ENCODE data around the gene GFOD1. TPM values are rescaled to one million over a fixed set of nuclear protein-coding genes. Genes with fewer than 3 reads are reported as not detected.

The GFOD1 gene
- polyA plus RNA-seq, 1 of the 3 experiments (the other 2 are of a cell fraction) = 1.6 TPM

- H3F3A ChIP-seq (replicated peaks; ENCODE audit: insufficient read depth) = no peaks in the 10 kb centered on the region
- ChIA-PET CTCF (interaction anchor here (1.4 to 1.7 kb wide), 2 partner anchors 11 to 31 kb away, joined by 3 to 4 read pairs; partner anchors contain the start of gene GFOD1), POLR2A (no interaction called here)
- H2AFZ ChIP-seq (ENCODE audit: low read depth) = no peak overlapping the region
- H3K9me3 ChIP-seq = no peaks in the 10 kb centered on the region
- H3K4me3 ChIP-seq (ENCODE audit: low read depth in 2 of 2, low read length in 1 of 2) = no peak overlapping the region
- no peak overlapping the region for H3K9ac ChIP-seq
- H3K36me3 ChIP-seq (replicated peaks in 1 of 2; ENCODE audit: control insufficient read depth in 1 of 2, insufficient read depth in 2 of 2, low read length in 1 of 2) = no peaks in the 10 kb centered on the region
- no peaks in the 10 kb centered on the region for H3K9me2 ChIP-seq
- H3K79me2 ChIP-seq (ENCODE audit: insufficient read depth) = no peaks in the 10 kb centered on the region
- no peaks in the 10 kb centered on the region for H3K27me3 ChIP-seq (ENCODE audit: insufficient read depth)
- H3K4me1 ChIP-seq (ENCODE audit: control insufficient read depth in 1 of 2, insufficient read depth in 2 of 2, low read depth in 1 of 2, low read length in 1 of 2) = peaks cover 11 to 22% of the 10 kb centered on the region in 2 experiments; a peak in 3 of 4 replicates
- no peak overlapping the region for H3K4me2 ChIP-seq
- peak; percentile 23 for DNase-seq
- H3K27ac ChIP-seq (ENCODE audit: low read depth in 2 of 2, low read length in 1 of 2) = no peak overlapping the region
- H4K20me1 ChIP-seq (ENCODE audit: insufficient read depth) = no peaks in the 10 kb centered on the region
- TF ChIP-seq TAF1 (IDR thresholded peaks at IDR 0.05; ENCODE audit: borderline replicate concordance, low read depth, low read length) (no peak), SMC3 (IDR thresholded peaks at IDR 0.05; ENCODE audit: low read depth, low read length) (no peak), MAX (IDR thresholded peaks at IDR 0.05; ENCODE audit: low read depth) (no peak), EP300 (IDR thresholded peaks at IDR 0.05; ENCODE audit: borderline replicate concordance in 1 of 2, low read depth in 1 of 2, low read length in 1 of 2) (no peak), TCF12 (IDR thresholded peaks at IDR 0.05) (no peak), EZH2phosphoT487 (IDR thresholded peaks at IDR 0.05; ENCODE audit: borderline replicate concordance, low read depth) (no peak), NRF1 (IDR thresholded peaks at IDR 0.05; ENCODE audit: low read depth, low read length) (no peak), MEF2A (IDR thresholded peaks at IDR 0.05; ENCODE audit: borderline replicate concordance, low read depth) (no peak), USF2 (IDR thresholded peaks at IDR 0.05; ENCODE audit: borderline replicate concordance, low read depth, low read length) (no peak), RXRA (IDR thresholded peaks at IDR 0.05; ENCODE audit: borderline replicate concordance, low read depth) (no peak), ELF1 (IDR thresholded peaks at IDR 0.05) (no peak), MXI1 (IDR thresholded peaks at IDR 0.05; ENCODE audit: low read depth, low read length) (no peak), FOSL2 (IDR thresholded peaks at IDR 0.05; ENCODE audit: borderline replicate concordance, low read depth) (no peak)
- 67% methylated on average over 2 of the region's 5 CpGs for WGBS (ENCODE audit: low lambda C conversion rate)
Measured at GRCh38 chr6:13455552-13455966, 31.8 kb downstream of the GFOD1 start.

GRCh38 chr6:13454286-13455221 lies 32.8 kb downstream of the GFOD1 start:
- ChIA-PET POLR2A (no interaction called here), CTCF (interaction anchor here (0.6 to 1.8 kb wide), 14 partner anchors 9 to 133 kb away, joined by 3 to 5 read pairs (median 4); partner anchors contain the start of genes GFOD1, SIRT5 and TBC1D7)
- H3K27ac ChIP-seq (ENCODE audit: low read depth in 2 of 2, low read length in 1 of 2) = no peak overlapping the region
- DNase-seq = peak; percentile 42
- peaks cover 11 to 22% of the 10 kb centered on the region in 2 experiments; a peak in 3 of 4 replicates for H3K4me1 ChIP-seq (ENCODE audit: control insufficient read depth in 1 of 2, insufficient read depth in 2 of 2, low read depth in 1 of 2, low read length in 1 of 2)
- no peak overlapping the region for H3K9ac ChIP-seq
- H3K79me2 ChIP-seq (ENCODE audit: insufficient read depth) = no peaks in the 10 kb centered on the region
- H3K4me3 ChIP-seq (ENCODE audit: low read depth in 2 of 2, low read length in 1 of 2) = no peak overlapping the region
- no peaks in the 10 kb centered on the region for H3K9me3 ChIP-seq
- H3K36me3 ChIP-seq (replicated peaks in 1 of 2; ENCODE audit: control insufficient read depth in 1 of 2, insufficient read depth in 2 of 2, low read length in 1 of 2) = no peaks in the 10 kb centered on the region
- no peaks in the 10 kb centered on the region for H3K27me3 ChIP-seq (ENCODE audit: insufficient read depth)
- no peak overlapping the region for H2AFZ ChIP-seq (ENCODE audit: low read depth)
- H4K20me1 ChIP-seq (ENCODE audit: insufficient read depth) = no peaks in the 10 kb centered on the region
- H3F3A ChIP-seq (replicated peaks; ENCODE audit: insufficient read depth) = no peaks in the 10 kb centered on the region
- 71% methylated on average over 10 of the region's 11 CpGs for WGBS (ENCODE audit: low lambda C conversion rate)
- H3K4me2 ChIP-seq = peak overlapping the region; percentile 11; the same call in 1 of the 2 replicates
- H3K9me2 ChIP-seq = no peaks in the 10 kb centered on the region
- 0 out of 2 replicates have a peak, but pooled peaks have one; percentile 12 for TF ChIP-seq FOXJ3 (CRISPR knock-in tag; IDR thresholded peaks at IDR 0.05)
- TF ChIP-seq MAX (IDR thresholded peaks at IDR 0.05; ENCODE audit: low read depth) = no peak
- TF ChIP-seq EP300 (IDR thresholded peaks at IDR 0.05; ENCODE audit: borderline replicate concordance in 1 of 2, low read depth in 1 of 2, low read length in 1 of 2) = peak in 1 of 2 experiments; percentile 37; a peak in 1 of 4 replicates
- TF ChIP-seq SMC3 (IDR thresholded peaks at IDR 0.05; ENCODE audit: low read depth, low read length) = 0 out of 2 replicates have a peak, but pooled peaks have one; percentile 13
- no peak for TF ChIP-seq ZBTB33 (IDR thresholded peaks at IDR 0.05; ENCODE audit: borderline replicate concordance, low read depth)
- TF ChIP-seq SIN3A (IDR thresholded peaks at IDR 0.05; ENCODE audit: borderline replicate concordance, low read depth, low read length) = no peak
- no peak for TF ChIP-seq TEAD4 (IDR thresholded peaks at IDR 0.05; ENCODE audit: borderline replicate concordance, insufficient read depth)
- peak; percentile 63 for TF ChIP-seq RAD21 (IDR thresholded peaks at IDR 0.05; ENCODE audit: low read length)
- peak; percentile 82; the same call in 1 of the 2 replicates for TF ChIP-seq MXI1 (IDR thresholded peaks at IDR 0.05; ENCODE audit: low read depth, low read length)
- no peak for TF ChIP-seq GABPA (IDR thresholded peaks at IDR 0.05; ENCODE audit: low read depth)
- no peak for TF ChIP-seq MEF2A (IDR thresholded peaks at IDR 0.05; ENCODE audit: borderline replicate concordance, low read depth)
- TF ChIP-seq RFX5 (IDR thresholded peaks at IDR 0.05; ENCODE audit: low read length) = no peak
- TF ChIP-seq FOSL2 (IDR thresholded peaks at IDR 0.05; ENCODE audit: borderline replicate concordance, low read depth) = no peak
- TF ChIP-seq NRF1 (IDR thresholded peaks at IDR 0.05; ENCODE audit: low read depth, low read length) = no peak
- TF ChIP-seq GATA2 (CRISPR knock-in tag; IDR thresholded peaks at IDR 0.05) = peak; percentile 34; the same call in 1 of the 2 replicates
- TF ChIP-seq TCF12 (IDR thresholded peaks at IDR 0.05) = peak; percentile 22; the same call in 1 of the 2 replicates
